H1 (cell line): Measurements from ENCODE around the gene GTF2A1L. TPM values are rescaled to one million over a fixed set of nuclear protein-coding genes. Genes with fewer than 3 reads are reported as not detected.

ENCODE experiments used
- CTCF ChIA-PET: fragments of 300-600 bp; sonication (Branson Sonifier 250); formaldehyde crosslinking; loops from one replicate; lab custom pipeline; 2021; ENCODE audit not compliant: partially characterized antibody; lab: Charles Lee
- POLR2A ChIA-PET: fragments of 300-600 bp; sonication (Branson Sonifier 250); formaldehyde crosslinking; loops from one replicate; lab custom pipeline; 2021; ENCODE audit warnings: inconsistent platforms; ENCODE audit not compliant: partially characterized antibody; lab: Charles Lee
- DNase-seq, 2 experiments: peaks; one replicate each; pipeline versions ENCODE4 v3.0.0 to v3.0.0-alpha.2; 2010 to 2022; ENCODE audit warnings: low spot score in 2 of 2, low read depth in 1 of 2, mixed read lengths in 1 of 2
- FAIRE-seq: peaks from 2 replicates; lab custom pipeline; 2011; peaks lifted over from hg19 to GRCh38; lab: Jason Lieb, UNC
- H2AFZ ChIP-seq: 2 replicates; pipeline ENCODE4 v1.8.1; 2012; ENCODE audit warnings: low read length, inconsistent platforms
- H2AK5ac ChIP-seq: 2 replicates; pipeline ENCODE4 v1.6.1; 2013; ENCODE audit warnings: low read depth, low read length
- H2BK120ac ChIP-seq: replicated peaks from 2 replicates; pipeline ENCODE3; 2013; ENCODE audit warnings: low read depth, low read length, inconsistent platforms
- H2BK12ac ChIP-seq: 2 replicates; pipeline ENCODE4 v1.6.1; 2013; ENCODE audit warnings: low read depth, low read length
- H2BK15ac ChIP-seq: 2 replicates; pipeline ENCODE4 v1.6.1; 2013; ENCODE audit warnings: low read length
- H2BK20ac ChIP-seq: 2 replicates; pipeline ENCODE4 v1.6.1; 2013; ENCODE audit warnings: low read length
- H2BK5ac ChIP-seq: 2 replicates; pipeline ENCODE4 v1.6.1; 2013; ENCODE audit warnings: low read depth, low read length
- H3K14ac ChIP-seq: 2 replicates; pipeline ENCODE4 v1.6.1; 2013; ENCODE audit warnings: inconsistent platforms; ENCODE audit not compliant: insufficient read length
- H3K18ac ChIP-seq: 2 replicates; pipeline ENCODE4 v1.6.1; 2013; ENCODE audit warnings: low read length; ENCODE audit errors: extremely low read depth
- H3K23ac ChIP-seq: 2 replicates; pipeline ENCODE4 v1.6.1; 2013; ENCODE audit warnings: inconsistent platforms; ENCODE audit not compliant: insufficient read length
- H3K23me2 ChIP-seq: 2 replicates; pipeline ENCODE4 v1.6.1; 2013; ENCODE audit warnings: low read depth, low read length
- H3K27ac ChIP-seq: 2 replicates; pipeline ENCODE4 v1.6.1; 2011; ENCODE audit warnings: low read depth, low read length, inconsistent platforms
- H3K27me3 ChIP-seq, 4 experiments: replicated peaks in 1 of 4; 1 replicate in 1 of 4; 2 replicates in 3 of 4; pipeline versions ENCODE4 v1.6.1 to v1.8.1; 2011 to 2013; ENCODE audit warnings: low read length in 3 of 4, mild to moderate bottlenecking in 3 of 4, inconsistent platforms in 2 of 4, mixed read lengths in 2 of 4, moderate library complexity in 1 of 4; ENCODE audit not compliant: control insufficient read depth in 3 of 4, insufficient read depth in 3 of 4; ENCODE audit errors: extremely low read depth in 1 of 4
- H3K36me3 ChIP-seq, 4 experiments: 2 replicates each; pipeline versions ENCODE4 v1.6.1 to v1.8.1; 2011 to 2013; ENCODE audit warnings: mild to moderate bottlenecking in 4 of 4, low read length in 3 of 4, moderate library complexity in 2 of 4, control low read depth in 1 of 4, inconsistent platforms in 1 of 4; ENCODE audit not compliant: insufficient read depth in 4 of 4, control insufficient read depth in 2 of 4
- H3K4ac ChIP-seq: replicated peaks from 2 replicates; pipeline ENCODE3; 2013; ENCODE audit warnings: low read length, low read depth, mixed read lengths, inconsistent platforms; ENCODE audit not compliant: insufficient read length
- H3K4me1 ChIP-seq, 4 experiments: replicated peaks in 1 of 4; 1 replicate in 1 of 4; 2 replicates in 3 of 4; pipeline versions ENCODE4 v1.6.1 to v1.8.1; 2011 to 2013; ENCODE audit warnings: low read length in 3 of 4, inconsistent platforms in 2 of 4, mixed read lengths in 1 of 4; ENCODE audit not compliant: insufficient read depth in 4 of 4, control insufficient read depth in 3 of 4
- H3K4me2 ChIP-seq, 2 experiments: 2 replicates each; pipeline versions ENCODE4 v1.6.1 to v1.8.1; 2011 to 2013; ENCODE audit warnings: low read depth in 2 of 2, low read length in 2 of 2, control low read depth in 1 of 2, inconsistent platforms in 1 of 2, mild to moderate bottlenecking in 1 of 2; ENCODE audit not compliant: insufficient read depth in 1 of 2
- H3K4me3 ChIP-seq, 4 experiments: fragments of 200-600, 300-600 bp in 1 of 4; sonication (generic), shearing (Covaris generic), sonication (Bioruptor Twin) in 1 of 4; 2 replicates each; pipeline versions ENCODE4 v1.5.1 to v1.8.1; 2011 to 2016; ENCODE audit warnings: low read length in 4 of 4, low read depth in 3 of 4, control low read depth in 2 of 4, inconsistent platforms in 2 of 4, mild to moderate bottlenecking in 2 of 4, mixed read lengths in 1 of 4, moderate library complexity in 1 of 4; ENCODE audit not compliant: insufficient read depth in 2 of 4; ENCODE audit errors: extremely low read depth in 1 of 4
- H3K56ac ChIP-seq: replicated peaks from 2 replicates; pipeline ENCODE3; 2013; ENCODE audit warnings: low read depth, mild to moderate bottlenecking, mixed read lengths, low read length, inconsistent platforms; ENCODE audit not compliant: insufficient read length
- H3K79me1 ChIP-seq: 2 replicates; pipeline ENCODE4 v1.6.1; 2013; ENCODE audit warnings: low read depth, low read length, control low read depth
- H3K79me2 ChIP-seq, 2 experiments: 2 replicates each; pipeline versions ENCODE4 v1.6.1 to v1.8.1; 2012 to 2013; ENCODE audit warnings: low read length in 2 of 2, mild to moderate bottlenecking in 2 of 2, inconsistent platforms in 1 of 2; ENCODE audit not compliant: insufficient read depth in 2 of 2, control insufficient read depth in 1 of 2
- H3K9ac ChIP-seq, 4 experiments: replicated peaks in 1 of 4; 1 replicate in 1 of 4; 2 replicates in 3 of 4; pipeline versions ENCODE4 v1.6.1 to v1.8.1; 2011 to 2013; ENCODE audit warnings: low read depth in 3 of 4, low read length in 3 of 4, control low read depth in 2 of 4, mild to moderate bottlenecking in 2 of 4, moderate library complexity in 2 of 4, inconsistent platforms in 1 of 4; ENCODE audit errors: extremely low read depth in 1 of 4
- H3K9me3 ChIP-seq, 2 experiments: 2 replicates each; pipeline versions ENCODE4 v1.6.1 to v1.8.1; 2012 to 2013; ENCODE audit warnings: mild to moderate bottlenecking in 2 of 2, moderate library complexity in 2 of 2, control low read depth in 1 of 2, inconsistent platforms in 1 of 2, low read depth in 1 of 2, low read length in 1 of 2, mixed read lengths in 1 of 2; ENCODE audit not compliant: insufficient read depth in 2 of 2
- H4K20me1 ChIP-seq, 2 experiments: replicated peaks in 1 of 2; 2 replicates each; pipeline versions ENCODE3 to v1.8.1; 2011 to 2013; ENCODE audit warnings: inconsistent platforms in 2 of 2, low read length in 2 of 2, mild to moderate bottlenecking in 1 of 2; ENCODE audit not compliant: insufficient read depth in 2 of 2, control insufficient read depth in 1 of 2
- H4K5ac ChIP-seq: 2 replicates; pipeline ENCODE4 v1.6.1; 2013; ENCODE audit warnings: low read length, low read depth, mixed read lengths, inconsistent platforms; ENCODE audit not compliant: insufficient read length
- H4K8ac ChIP-seq: 2 replicates; pipeline ENCODE4 v1.8.0; 2013; ENCODE audit warnings: mild to moderate bottlenecking, moderate library complexity, low read length, inconsistent platforms; ENCODE audit not compliant: insufficient read depth; ENCODE audit errors: extremely low read depth
- H4K91ac ChIP-seq: replicated peaks from 2 replicates; pipeline ENCODE3; 2013; ENCODE audit warnings: low read length, mixed read lengths, inconsistent platforms; ENCODE audit not compliant: insufficient read length
- BRCA1 ChIP-seq: IDR thresholded peaks from 2 replicates; pipeline ENCODE4 v1.6.1; 2012; ENCODE audit warnings: low read depth, low read length, improper control_type of control experiment
- polyA plus RNA-seq, 7 experiments: library from polyadenylated mRNA; depleted of rRNA in 3 of 7; stranded (reverse) in 5 of 7; unstranded in 2 of 7; fragments of >200 nt in 5 of 7; fragments of 200-250 nt in 2 of 7; gene quantifications; 1 replicate in 5 of 7; 2 replicates in 1 of 7; 4 replicates in 1 of 7; pipeline versions ENCODE4 v1.2.1 to v1.2.3, GENCODE V29; 2011 to 2013; ENCODE audit warnings: missing spikeins in 2 of 7, mixed read lengths in 2 of 7
- total RNA-seq: library from RNA; stranded (reverse); fragmentation: NEBNext Ultra II Directional; extraction: Animal tissue kit (Norgen Biotek cat#: 25700); gene quantifications from 2 replicates; pipeline ENCODE4 v1.2.1, GENCODE V29; 2021

Gene GTF2A1L
- total and polyA plus RNA-seq, 2 of the 8 experiments (the other 6 are each of a cell fraction or from before 2014, with no cell fraction given) = 0.18 TPM; not detected in 1

DNA sequence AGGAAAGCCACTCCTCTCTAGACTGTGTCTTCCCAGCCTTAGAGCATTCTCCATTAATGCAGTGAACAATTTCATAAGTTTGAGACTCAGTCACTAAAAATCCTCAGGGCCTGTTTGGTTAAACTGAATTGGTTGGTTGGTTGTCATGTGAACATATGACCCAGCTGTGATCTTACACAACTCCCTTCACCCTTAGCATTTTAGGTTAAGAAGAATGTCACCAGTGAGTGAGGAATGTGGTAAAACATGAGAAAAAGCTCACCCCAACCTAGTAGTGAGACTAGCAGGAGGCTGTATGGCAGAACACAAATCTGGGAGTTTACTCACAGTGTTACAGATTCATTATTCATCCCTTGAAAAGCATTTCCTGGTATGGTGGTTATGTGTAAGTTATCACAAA is 105.5 kb downstream of the GTF2A1L start:
- H3K4me3 ChIP-seq = no peak overlapping the region
- H3K9ac ChIP-seq = no peak overlapping the region
- no peak overlapping the region for H3K23ac ChIP-seq
- DNase-seq (no peak), FAIRE-seq (no peak)
- no peak overlapping the region for H3K4me2 ChIP-seq
- no peak overlapping the region for H2AK5ac ChIP-seq
- no peaks in the 10 kb centered on the region for H3K79me2 ChIP-seq
- no peak overlapping the region for H3K14ac ChIP-seq
- no peak overlapping the region for H2BK20ac ChIP-seq
- POLR2A ChIA-PET = no interaction called here
- H2AFZ ChIP-seq = no peak overlapping the region
- no peak overlapping the region for H3K27ac ChIP-seq
- no peaks in the 10 kb centered on the region for H4K20me1 ChIP-seq
- no peak overlapping the region for H4K91ac ChIP-seq
- H3K18ac ChIP-seq = no peak overlapping the region
- no peaks in the 10 kb centered on the region for H3K27me3 ChIP-seq
- no peak overlapping the region for H4K5ac ChIP-seq
- H2BK5ac ChIP-seq = no peak overlapping the region
- peaks cover 0 to 3% (median 0%) of the 10 kb centered on the region in 4 experiments; a peak in 1 of 7 replicates for H3K4me1 ChIP-seq
- H3K23me2 ChIP-seq = no peaks in the 10 kb centered on the region
- H3K36me3 ChIP-seq = no peaks in the 10 kb centered on the region
- H3K56ac ChIP-seq = no peak overlapping the region
- CTCF ChIA-PET = interaction anchor here (1.1 to 1.3 kb wide), 2 partner anchors 119 to 135 kb away, joined by 3 to 4 read pairs; no protein-coding TSS in a partner anchor
- no peak overlapping the region for H2BK15ac ChIP-seq
- H3K4ac ChIP-seq = no peak overlapping the region
- no peaks in the 10 kb centered on the region for H3K9me3 ChIP-seq
- no peak overlapping the region for H2BK120ac ChIP-seq
- H4K8ac ChIP-seq = no peak overlapping the region
- H3K79me1 ChIP-seq = no peaks in the 10 kb centered on the region
- H2BK12ac ChIP-seq = no peak overlapping the region
- TF ChIP-seq BRCA1 = no peak
